ENCODE measurements around the gene ATAD2B.

ATAD2B gene

GRCh38 chr2:23836505-23836904, 90.4 kb downstream of the ATAD2B start:
- DNase-seq: no peak

GRCh38 chr2:23835988-23836387, 90.9 kb downstream of the ATAD2B start:
- no peak for DNase-seq

- no peak for DNase-seq
Observed at GRCh38 chr2:23835423-23835822, 91.5 kb downstream of the ATAD2B start.

GRCh38 chr2:23828986-23829385, 97.9 kb downstream of the ATAD2B start:
- DNase-seq: no peak

GRCh38 chr2:23828256-23828980, 98.5 kb downstream of the ATAD2B start:
- DNase-seq: no peak

GRCh38 chr2:23827287-23827686, 99.6 kb downstream of the ATAD2B start:
- no peak for DNase-seq

GRCh38 chr2:23826771-23827170, 100.2 kb downstream of the ATAD2B start:
- no peak for DNase-seq

- no peak for DNase-seq
Observed at GRCh38 chr2:23826040-23826439, 100.9 kb downstream of the ATAD2B start.

- no peak for DNase-seq
Observed at GRCh38 chr2:23824777-23825212, 102.1 kb downstream of the ATAD2B start.

GRCh38 chr2:23823863-23824262, 103.1 kb downstream of the ATAD2B start:
- no peak for DNase-seq

- no peak for DNase-seq
Observed at GRCh38 chr2:23814963-23815362, 112.0 kb downstream of the ATAD2B start.

- DNase-seq: no peak
Observed at GRCh38 chr2:23813438-23813837, 113.5 kb downstream of the ATAD2B start.

- DNase-seq: no peak
Observed at GRCh38 chr2:23809150-23809549, 117.8 kb downstream of the ATAD2B start.

- no peak for DNase-seq
Observed at GRCh38 chr2:23806665-23807249, 120.2 kb downstream of the ATAD2B start.

GRCh38 chr2:23806201-23806600, 120.7 kb downstream of the ATAD2B start:
- DNase-seq: no peak

GRCh38 chr2:23803965-23804542, 122.9 kb downstream of the ATAD2B start:
- no peak for DNase-seq

- DNase-seq: no peak
Observed at GRCh38 chr2:23803264-23803964, 123.5 kb downstream of the ATAD2B start.

- DNase-seq: no peak
Observed at GRCh38 chr2:23801396-23801795, 125.5 kb downstream of the ATAD2B start.

- DNase-seq: no peak
Observed at GRCh38 chr2:23794234-23794633, 132.7 kb downstream of the ATAD2B start.

- DNase-seq: no peak
Observed at GRCh38 chr2:23793476-23793875, 133.4 kb downstream of the ATAD2B start.

GRCh38 chr2:23791030-23791429, 135.9 kb downstream of the ATAD2B start:
- DNase-seq: no peak

GRCh38 chr2:23789012-23789411, 137.9 kb downstream of the ATAD2B start:
- DNase-seq: no peak

- no peak for DNase-seq
Observed at GRCh38 chr2:23788100-23788499, 138.8 kb downstream of the ATAD2B start.

- DNase-seq: no peak
Observed at GRCh38 chr2:23784971-23785370, 142.0 kb downstream of the ATAD2B start.
